HG03280 (cell line): Measurements from ENCODE around the gene MARK3.
A peak's percentile ranks its signal among the peaks of the same experiment; 100 is the strongest.

Source experiments
- ATAC-seq: cut with Tn5 transposase; IDR thresholded peaks from one replicate; pipeline ENCODE4 v1.9.1; 2021; ENCODE audit warnings: mild to moderate bottlenecking, moderate library complexity; ENCODE audit not compliant: unreplicated experiment

MARK3 gene

DNA sequence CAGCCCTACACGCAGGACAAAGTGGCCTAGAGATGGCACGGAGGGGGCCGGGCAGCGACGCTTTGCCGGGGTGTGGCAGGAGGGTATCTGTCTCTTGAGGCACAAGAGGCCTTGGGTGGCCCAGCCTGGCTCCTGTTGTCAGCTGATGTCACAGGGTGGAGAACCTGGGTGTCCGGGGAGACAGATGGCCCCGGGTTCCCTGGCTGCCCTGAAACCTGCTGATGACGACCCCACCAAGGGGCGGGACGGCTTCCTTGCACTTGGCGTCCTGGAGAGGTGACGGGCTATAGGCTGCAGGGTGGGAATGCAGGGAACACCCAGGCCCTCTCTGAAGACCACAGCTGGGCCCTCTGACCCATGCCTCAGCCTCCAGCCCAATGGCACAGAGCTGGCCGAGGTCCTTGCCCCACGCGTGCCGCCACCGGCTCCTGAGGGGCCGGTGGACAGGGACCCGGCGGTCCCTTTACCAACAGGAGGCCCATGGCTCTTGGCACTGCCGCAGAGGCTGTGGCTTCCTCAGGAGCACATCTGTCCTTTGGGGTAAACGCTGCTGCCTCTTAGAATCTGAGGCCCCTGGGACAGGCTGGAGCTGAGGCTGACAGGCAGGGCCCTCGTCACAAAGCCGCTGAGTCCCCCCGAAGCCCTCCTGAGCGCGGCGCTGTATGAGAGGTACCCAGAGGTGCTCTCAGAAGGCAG lies 160.2 kb downstream of the MARK3 start:
- no peak for ATAC-seq

DNA sequence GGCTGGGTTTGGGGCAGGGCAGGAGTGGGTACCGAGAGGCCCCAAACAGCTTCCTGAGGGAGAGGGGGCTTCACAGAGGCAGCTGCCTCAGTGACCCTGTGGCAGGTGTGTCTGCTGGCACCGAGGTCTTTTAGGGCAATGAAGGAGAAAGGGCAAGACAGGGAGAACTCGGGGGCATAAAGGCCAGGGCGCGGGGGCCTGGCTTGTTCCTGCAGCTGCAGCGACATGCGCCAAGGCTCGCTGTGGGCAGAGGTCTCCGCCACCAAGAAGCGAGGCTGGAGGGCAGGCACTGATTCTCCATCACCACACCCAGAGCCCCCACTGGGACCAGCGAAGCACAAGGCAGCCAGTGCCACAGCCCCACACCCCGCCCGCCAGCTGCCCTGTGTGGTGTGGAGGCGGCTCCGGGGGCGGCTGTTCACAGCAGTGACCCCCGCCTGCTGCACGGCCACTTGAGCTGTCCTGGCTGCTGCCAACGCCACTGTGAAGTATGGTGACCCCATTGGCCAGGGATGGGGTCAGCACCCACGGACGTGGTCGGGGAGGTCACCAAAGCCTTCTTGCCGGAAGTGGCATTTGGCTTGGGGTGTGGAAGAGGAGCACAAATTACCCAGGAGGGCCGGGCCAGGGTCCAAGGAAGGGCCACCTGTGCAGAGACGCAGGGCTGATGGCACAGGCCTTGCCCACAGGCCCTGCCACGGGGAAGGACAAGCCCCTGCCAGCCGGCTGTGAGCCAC lies 160.9 kb downstream of the MARK3 start:
- no peak for ATAC-seq

- ATAC-seq: peak; percentile 50
Measured at GRCh38 chr14:103546652-103547454, 161.6 kb downstream of the MARK3 start.

DNA sequence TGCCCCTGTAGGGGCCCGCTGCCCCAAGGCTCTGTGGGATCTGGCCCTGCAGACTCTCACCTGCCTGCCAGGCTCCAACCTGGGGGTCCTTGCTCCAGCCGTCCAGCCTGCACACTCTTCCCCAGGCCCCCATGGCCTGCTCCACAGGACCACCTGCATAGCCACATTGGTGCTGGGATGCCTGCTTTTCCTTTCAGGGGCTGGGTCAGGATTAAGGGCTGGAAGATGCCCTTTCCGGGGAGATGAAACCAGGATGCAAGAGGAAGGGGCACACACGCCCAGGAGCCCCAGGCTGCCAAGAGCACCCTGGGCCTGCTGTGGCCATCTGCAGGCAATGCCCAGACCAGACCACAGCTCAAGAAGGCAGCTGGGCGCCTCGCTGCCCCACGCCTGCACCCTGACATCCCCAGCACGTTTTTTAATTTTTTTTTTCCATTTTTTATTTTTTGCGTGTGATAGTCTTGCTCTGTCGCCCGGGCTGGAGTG lies 162.3 kb downstream of the MARK3 start:
- no peak for ATAC-seq

DNA sequence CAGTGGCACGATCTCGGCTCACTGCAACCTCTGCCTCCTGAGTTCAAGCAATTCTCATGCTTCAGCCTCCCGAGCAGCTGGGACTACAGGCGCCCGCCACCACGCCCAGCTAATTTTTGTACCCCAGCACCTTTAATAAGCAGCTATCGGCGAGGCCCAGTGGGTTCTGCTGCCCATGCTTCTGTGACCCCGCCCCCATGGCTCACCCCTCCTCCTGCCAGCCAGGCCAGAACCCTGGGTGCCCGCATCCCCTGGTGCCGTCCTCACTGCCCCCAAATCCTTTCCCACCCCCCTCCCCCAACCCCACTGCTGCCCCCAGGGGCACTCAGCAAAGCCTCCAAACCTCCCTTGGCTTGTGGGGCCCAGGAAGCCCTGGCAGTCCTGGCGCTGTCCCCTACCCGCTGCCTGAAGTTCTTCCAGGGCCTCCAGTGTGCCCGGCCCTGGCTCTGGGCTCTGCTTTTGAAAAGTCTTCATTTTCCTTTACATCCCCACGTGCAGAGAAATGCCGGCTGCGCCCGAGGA lies 162.8 kb downstream of the MARK3 start:
- ATAC-seq: no peak

GRCh38 chr14:103548463-103549351 lies 163.5 kb downstream of the MARK3 start:
- ATAC-seq: no peak

DNA sequence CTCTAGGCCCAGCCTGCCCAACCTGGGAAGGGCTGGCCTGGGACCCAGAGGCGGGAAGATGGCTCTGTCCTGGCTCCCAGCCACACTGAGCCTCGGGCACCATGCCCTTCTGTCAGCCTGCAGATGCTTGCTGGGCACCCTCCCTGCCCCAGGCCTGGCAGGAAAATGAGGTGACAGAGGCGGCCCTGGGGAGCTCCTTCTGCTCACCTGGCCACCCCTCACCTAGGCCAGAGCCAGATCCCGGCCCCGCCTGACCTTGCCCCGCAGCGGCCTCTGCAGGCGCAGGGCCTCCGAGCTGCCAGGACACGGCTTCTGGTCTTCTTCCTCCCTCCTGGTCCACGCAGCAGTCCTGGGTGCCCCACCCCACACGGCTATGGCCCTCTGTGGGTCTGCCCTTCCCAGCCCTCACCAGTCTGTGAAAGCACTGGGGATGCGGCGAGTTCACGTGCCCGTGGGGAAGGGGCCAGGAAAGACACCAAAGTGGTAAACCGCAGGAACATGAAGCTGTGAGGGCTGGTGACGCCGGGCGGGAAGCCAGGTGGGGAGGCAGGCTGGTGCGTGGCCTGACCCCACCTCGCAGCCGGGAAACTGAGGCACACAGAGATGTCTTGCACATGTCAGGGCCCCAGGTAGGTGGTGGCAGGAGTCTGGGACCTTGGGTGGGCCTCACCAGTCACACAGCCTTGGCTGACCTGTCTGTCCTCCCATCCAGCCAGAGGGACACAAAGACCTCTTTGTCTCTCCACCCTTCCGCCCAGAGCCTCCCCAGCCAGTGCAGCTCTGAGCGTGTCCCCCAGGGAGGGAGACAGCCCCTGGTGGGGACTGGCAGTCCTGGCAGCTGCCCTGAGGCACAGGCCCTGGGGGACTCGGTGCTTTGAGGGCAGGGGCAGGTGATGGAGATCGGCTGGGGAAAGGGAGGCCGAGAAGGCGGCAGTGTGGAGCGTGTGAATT lies 164.4 kb downstream of the MARK3 start:
- ATAC-seq: no peak

DNA sequence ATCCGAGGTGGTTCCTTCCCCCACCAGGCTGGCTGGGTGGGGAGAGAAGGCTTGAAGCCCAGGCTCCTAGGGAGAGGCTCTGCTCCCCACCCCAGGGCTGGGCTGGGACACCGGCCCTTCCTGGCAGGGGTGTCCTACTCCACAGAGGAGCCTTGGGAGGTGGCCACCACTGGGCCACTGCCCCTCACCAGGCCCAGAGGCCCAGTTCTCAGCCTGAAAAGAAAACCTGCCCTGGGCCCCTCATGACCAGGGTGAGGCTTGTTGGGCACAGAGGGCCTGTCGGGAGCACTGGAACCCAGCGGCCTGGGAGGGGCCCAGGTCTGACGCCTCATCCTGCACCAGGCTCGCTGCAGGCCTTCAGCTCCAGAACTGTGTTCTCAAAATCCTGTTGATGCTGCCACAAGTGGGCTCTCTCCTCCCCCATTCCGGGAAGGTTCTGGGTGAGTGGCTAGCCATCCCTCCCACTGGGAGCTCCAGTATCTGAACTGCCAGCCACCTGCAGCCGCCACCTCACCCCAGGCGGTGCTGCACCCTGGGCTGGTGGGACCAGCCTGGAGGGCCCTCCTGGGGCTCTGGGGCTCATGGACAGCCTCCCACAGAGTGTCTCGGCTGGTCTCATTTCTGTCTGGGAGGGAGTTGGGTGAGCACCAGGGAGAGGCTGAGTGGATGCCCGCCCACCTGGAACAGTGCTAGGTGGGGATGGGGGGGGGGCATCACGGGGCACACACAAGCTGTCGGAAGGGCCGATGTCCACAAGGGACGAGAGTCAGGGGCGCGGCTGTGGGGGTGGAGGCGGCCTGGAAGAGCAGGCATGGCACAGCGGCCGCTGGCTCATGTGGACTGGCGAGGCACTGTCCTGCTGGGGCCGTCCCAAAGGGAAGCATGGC lies 165.5 kb downstream of the MARK3 start:
- no peak for ATAC-seq

GRCh38 chr14:103551338-103551762 lies 166.1 kb downstream of the MARK3 start:
- ATAC-seq: no peak

GRCh38 chr14:103552011-103552845 lies 167.0 kb downstream of the MARK3 start:
- no peak for ATAC-seq

DNA sequence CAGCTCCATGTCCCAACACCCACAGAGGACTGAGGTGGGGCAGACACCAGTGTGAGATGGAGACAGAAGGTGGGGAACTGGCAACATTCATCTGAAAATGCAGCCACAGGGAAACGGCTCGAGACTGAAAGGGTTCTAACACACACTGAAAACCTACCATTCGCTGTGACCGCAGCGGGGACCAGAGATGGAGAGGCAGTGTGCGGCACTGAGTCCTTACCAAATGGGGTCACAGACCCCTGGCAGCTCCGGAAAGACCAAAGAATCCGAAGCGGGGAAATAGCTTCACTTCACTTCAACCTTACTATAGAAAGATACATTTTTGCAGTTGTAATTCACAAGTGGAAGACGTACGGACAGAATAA lies 167.6 kb downstream of the MARK3 start:
- no peak for ATAC-seq
